HG03342 (cell line): ENCODE results near the gene RPE.

Source experiments
- ATAC-seq: cut with Tn5 transposase; IDR thresholded peaks from one replicate; pipeline ENCODE4 v1.9.1; 2021; ENCODE audit warnings: mild to moderate bottlenecking, moderate library complexity; ENCODE audit not compliant: unreplicated experiment

The RPE gene

GRCh38 chr2:210000464-210001324 lies 1.7 kb upstream of the RPE start:
- ATAC-seq, result no peak

GRCh38 chr2:210003359-210003758 lies 921 bp downstream of the RPE start:
- no peak for ATAC-seq

GRCh38 chr2:210004881-210005280 lies 2.4 kb downstream of the RPE start:
- no peak for ATAC-seq

GRCh38 chr2:210007895-210008294 lies 5.5 kb downstream of the RPE start:
- no peak for ATAC-seq

GRCh38 chr2:210009126-210009525 lies 6.7 kb downstream of the RPE start:
- ATAC-seq, result no peak

- no peak for ATAC-seq
Measured at GRCh38 chr2:210009896-210010295, 7.5 kb downstream of the RPE start.

GRCh38 chr2:210020138-210020537 lies 17.7 kb downstream of the RPE start:
- ATAC-seq, result no peak

- ATAC-seq, result no peak
Measured at GRCh38 chr2:210022824-210023223, 20.4 kb downstream of the RPE start.

GRCh38 chr2:210027608-210028007 lies 25.2 kb downstream of the RPE start:
- no peak for ATAC-seq

- no peak for ATAC-seq
Measured at GRCh38 chr2:210028178-210028577, 25.7 kb downstream of the RPE start.

GRCh38 chr2:210034087-210034683 lies 31.7 kb downstream of the RPE start:
- no peak for ATAC-seq

- ATAC-seq, result no peak
Measured at GRCh38 chr2:210035679-210036078, 33.2 kb downstream of the RPE start.

GRCh38 chr2:210038078-210038477 lies 35.6 kb downstream of the RPE start:
- no peak for ATAC-seq

- ATAC-seq, result no peak
Measured at GRCh38 chr2:210046851-210047500, 44.5 kb downstream of the RPE start.

GRCh38 chr2:210049831-210050230 lies 47.4 kb downstream of the RPE start:
- ATAC-seq, result no peak

GRCh38 chr2:210050885-210051284 lies 48.4 kb downstream of the RPE start:
- ATAC-seq, result no peak

- ATAC-seq, result no peak
Measured at GRCh38 chr2:210054696-210055095, 52.3 kb downstream of the RPE start.

GRCh38 chr2:210055825-210056224 lies 53.4 kb downstream of the RPE start:
- ATAC-seq, result no peak

GRCh38 chr2:210063306-210063705 lies 60.9 kb downstream of the RPE start:
- ATAC-seq, result no peak
